ENCODE measurements around the gene NFASC. TPM values are rescaled to one million over a fixed set of nuclear protein-coding genes. Genes with fewer than 3 reads are reported as not detected.

The NFASC gene
- total and polyA plus RNA-seq, 3 donors from 2014 or later, result 9.9 to 13.9 (median 10.2) TPM

- Histone ChIP-seq H3K4me3 (no peak overlapping the region), H3K9me3 (no peaks in the 10 kb centered on the region), H3K27ac (no peak overlapping the region), H3K4me1 (no peaks in the 10 kb centered on the region), H3K27me3 (no peaks in the 10 kb centered on the region), H3K36me3 (ENCODE audit: low read depth, missing control alignments) (no peaks in the 10 kb centered on the region)
- TF ChIP-seq POLR2A (IDR thresholded peaks at IDR 0.05) (no peak), CTCF (IDR thresholded peaks at IDR 0.05) (no peak)
- 77 to 85% methylated on average over 11 of the region's 11 CpGs for WGBS, 2 donors
- no peak for DNase-seq
- intact Hi-C loops (cut with DNase I; ENCODE audit: low total_unique reads), result no loop called here
Observed at GRCh38 chr1:205030896-205031295, 160.2 kb downstream of the NFASC start.

- no peaks in the 10 kb centered on the region for H3K9me3 ChIP-seq
- TF ChIP-seq CTCF (IDR thresholded peaks at IDR 0.05) (no peak), POLR2A (IDR thresholded peaks at IDR 0.05) (no peak)
- 84 to 85% methylated on average over 4 to 7 of the region's 7 CpGs for WGBS, 2 donors
- no peaks in the 10 kb centered on the region for H3K36me3 ChIP-seq (ENCODE audit: low read depth, missing control alignments)
- intact Hi-C loops (cut with DNase I; ENCODE audit: low total_unique reads), result no loop called here
- H3K27me3 ChIP-seq, result no peaks in the 10 kb centered on the region
- H3K4me3 ChIP-seq, result no peak overlapping the region
- no peaks in the 10 kb centered on the region for H3K4me1 ChIP-seq
- no peak for DNase-seq
- H3K27ac ChIP-seq, result no peak overlapping the region
Observed at GRCh38 chr1:205032508-205032907, 161.8 kb downstream of the NFASC start.

- Histone ChIP-seq H3K4me1 (no peaks in the 10 kb centered on the region), H3K27me3 (no peaks in the 10 kb centered on the region), H3K27ac (no peak overlapping the region), H3K36me3 (ENCODE audit: low read depth, missing control alignments) (no peaks in the 10 kb centered on the region), H3K9me3 (no peaks in the 10 kb centered on the region), H3K4me3 (no peak overlapping the region)
- WGBS, 2 donors, result 81 to 91% methylated on average over 9 of the region's 9 CpGs
- TF ChIP-seq CTCF (IDR thresholded peaks at IDR 0.05), result no peak
- no peak for TF ChIP-seq POLR2A (IDR thresholded peaks at IDR 0.05)
- intact Hi-C loops (cut with DNase I; ENCODE audit: low total_unique reads), result no loop called here
- no peak for DNase-seq
Observed at GRCh38 chr1:205037539-205037938, 166.9 kb downstream of the NFASC start.

- Histone ChIP-seq H3K4me1 (no peaks in the 10 kb centered on the region), H3K36me3 (ENCODE audit: low read depth, missing control alignments) (no peaks in the 10 kb centered on the region), H3K27me3 (no peaks in the 10 kb centered on the region), H3K9me3 (no peaks in the 10 kb centered on the region), H3K27ac (no peak overlapping the region), H3K4me3 (no peak overlapping the region)
- 57 to 74% methylated on average over 6 of the region's 6 CpGs for WGBS, 2 donors
- intact Hi-C loops (cut with DNase I; ENCODE audit: low total_unique reads), result no loop called here
- no peak for TF ChIP-seq CTCF (IDR thresholded peaks at IDR 0.05)
- TF ChIP-seq POLR2A (IDR thresholded peaks at IDR 0.05), result no peak
- no peak for DNase-seq
Observed at GRCh38 chr1:205038132-205038786, 167.6 kb downstream of the NFASC start.

Data from testis (tissue), 3 donors.